ENCODE results near the gene ZNF526.

DNA sequence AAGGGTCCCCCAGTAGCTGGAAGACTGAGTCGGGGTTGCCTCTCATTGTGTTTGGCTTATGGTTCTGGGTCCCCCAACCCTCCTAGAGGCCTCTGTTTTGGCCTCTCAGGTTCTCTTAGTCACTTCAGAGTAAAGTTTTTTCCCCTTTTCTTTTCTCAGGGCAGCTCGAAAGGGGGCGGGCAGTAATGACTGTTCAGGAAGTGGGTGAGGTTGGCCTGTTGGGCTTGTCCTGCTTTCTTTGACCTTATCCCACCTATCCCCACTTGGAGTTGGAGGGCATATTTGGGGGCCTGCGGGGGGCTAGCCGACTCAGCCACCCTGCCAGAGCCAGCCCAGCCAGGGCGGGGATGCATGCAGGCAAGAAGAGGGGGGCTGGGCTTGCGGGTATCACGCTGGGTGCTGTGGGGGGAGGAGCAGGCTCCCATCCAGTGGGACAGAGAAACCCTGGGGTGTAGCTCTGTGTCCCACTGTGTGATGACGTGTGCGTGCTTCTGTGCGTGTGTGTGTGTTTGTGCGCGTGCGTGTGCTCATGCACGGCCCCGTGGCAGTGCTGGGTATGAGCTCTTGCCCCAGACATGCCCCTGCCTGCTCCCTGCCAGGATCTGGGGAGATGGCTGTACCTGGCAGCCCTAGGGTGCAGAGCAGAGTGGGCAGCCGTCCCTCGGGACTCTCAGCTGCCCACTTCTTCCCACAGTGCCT lies 50.4 kb downstream of the ZNF526 start:
- TF ChIP-seq, protein P1, sequence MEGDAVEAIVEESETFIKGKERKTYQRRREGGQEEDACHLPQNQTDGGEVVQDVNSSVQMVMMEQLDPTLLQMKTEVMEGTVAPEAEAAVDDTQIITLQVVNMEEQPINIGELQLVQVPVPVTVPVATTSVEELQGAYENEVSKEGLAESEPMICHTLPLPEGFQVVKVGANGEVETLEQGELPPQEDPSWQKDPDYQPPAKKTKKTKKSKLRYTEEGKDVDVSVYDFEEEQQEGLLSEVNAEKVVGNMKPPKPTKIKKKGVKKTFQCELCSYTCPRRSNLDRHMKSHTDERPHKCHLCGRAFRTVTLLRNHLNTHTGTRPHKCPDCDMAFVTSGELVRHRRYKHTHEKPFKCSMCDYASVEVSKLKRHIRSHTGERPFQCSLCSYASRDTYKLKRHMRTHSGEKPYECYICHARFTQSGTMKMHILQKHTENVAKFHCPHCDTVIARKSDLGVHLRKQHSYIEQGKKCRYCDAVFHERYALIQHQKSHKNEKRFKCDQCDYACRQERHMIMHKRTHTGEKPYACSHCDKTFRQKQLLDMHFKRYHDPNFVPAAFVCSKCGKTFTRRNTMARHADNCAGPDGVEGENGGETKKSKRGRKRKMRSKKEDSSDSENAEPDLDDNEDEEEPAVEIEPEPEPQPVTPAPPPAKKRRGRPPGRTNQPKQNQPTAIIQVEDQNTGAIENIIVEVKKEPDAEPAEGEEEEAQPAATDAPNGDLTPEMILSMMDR (conservative IDR thresholded peaks at IDR 0.05; ENCODE audit: low read depth, low read length), result no peak
- no peak for TF ChIP-seq EZH2phosphoT487 (IDR thresholded peaks at IDR 0.05; ENCODE audit: borderline replicate concordance, low read length)
- no peak for TF ChIP-seq EZH2 (IDR thresholded peaks at IDR 0.05; ENCODE audit: low read length, unreplicated experiment)
